ENCODE data around the gene DOCK10.
"Not testable (repeated sequence)": the region's sequence is repeated elsewhere in the genome, so short reads cannot be mapped to it uniquely, and the experiment has no call there.

DOCK10 gene

DNA sequence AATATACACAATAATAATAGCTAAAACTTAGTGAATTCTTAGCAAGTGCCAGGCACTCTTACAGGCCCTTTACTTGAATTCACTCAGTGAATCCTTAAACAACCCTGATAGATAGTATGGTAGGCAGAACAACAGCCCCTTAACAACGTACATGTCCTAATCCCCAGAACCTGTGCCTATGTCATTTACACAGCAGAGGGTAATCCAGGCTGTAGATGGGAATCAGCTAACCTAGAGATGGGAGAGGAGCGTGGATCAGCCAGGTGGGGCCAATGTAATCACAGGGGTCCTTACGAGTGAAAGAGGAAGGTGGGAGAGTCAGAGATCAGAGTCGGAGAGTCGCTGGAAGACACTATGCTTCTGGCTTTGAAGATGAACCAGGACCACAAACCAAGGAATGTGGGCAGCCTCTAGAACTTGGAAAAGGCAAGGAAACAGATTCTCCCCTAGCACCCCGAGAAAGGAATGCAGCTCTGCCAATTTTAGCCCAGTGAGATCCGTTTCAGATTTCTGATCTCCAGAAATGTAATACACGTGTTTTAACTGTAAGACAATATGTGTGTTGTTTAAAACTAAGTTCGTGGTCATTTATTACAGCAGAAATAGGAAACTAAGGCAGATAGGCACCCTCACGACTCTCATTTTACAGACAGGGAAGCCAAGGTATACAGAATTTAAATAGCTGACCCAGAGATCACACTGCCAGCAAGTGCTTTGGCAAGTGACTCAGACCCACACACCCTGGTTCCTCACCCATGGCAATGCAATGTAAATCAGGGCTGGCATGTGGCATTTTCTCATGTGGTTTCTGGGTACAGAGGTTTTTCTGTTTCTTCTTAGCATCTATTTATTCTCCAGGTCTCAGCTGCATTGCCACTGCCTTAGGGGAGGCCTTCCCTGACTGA, 68.9 kb downstream of the DOCK10 start:
- FAIRE-seq: no peak

GRCh38 chr2:224971214-224971613, 71.1 kb downstream of the DOCK10 start:
- no peak for FAIRE-seq

DNA sequence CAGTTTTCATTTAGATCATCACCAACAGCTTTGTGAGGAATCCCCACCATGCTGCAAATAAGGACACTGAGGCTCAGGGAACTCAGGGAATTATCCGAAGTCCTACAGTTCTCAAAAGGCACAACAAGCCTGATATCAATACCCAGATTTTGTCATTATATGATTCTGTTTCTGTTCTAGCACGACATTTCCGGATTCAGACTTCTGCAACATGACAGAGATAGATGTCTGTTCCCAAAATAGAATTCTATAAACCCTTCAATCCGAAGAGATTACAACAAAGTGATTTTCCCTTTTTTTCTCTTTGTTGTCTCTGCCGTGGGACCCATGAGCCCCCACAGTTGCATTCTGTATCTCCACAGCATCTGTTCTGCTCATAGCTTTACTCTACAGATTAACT, 72.0 kb downstream of the DOCK10 start:
- FAIRE-seq: no peak

- FAIRE-seq: no peak
These were observed 72.5 kb downstream of the DOCK10 start for GRCh38 chr2:224969633-224970260.

GRCh38 chr2:224969095-224969494, 73.2 kb downstream of the DOCK10 start:
- no peak for FAIRE-seq

GRCh38 chr2:224968051-224968450, 74.2 kb downstream of the DOCK10 start:
- no peak for FAIRE-seq

DNA sequence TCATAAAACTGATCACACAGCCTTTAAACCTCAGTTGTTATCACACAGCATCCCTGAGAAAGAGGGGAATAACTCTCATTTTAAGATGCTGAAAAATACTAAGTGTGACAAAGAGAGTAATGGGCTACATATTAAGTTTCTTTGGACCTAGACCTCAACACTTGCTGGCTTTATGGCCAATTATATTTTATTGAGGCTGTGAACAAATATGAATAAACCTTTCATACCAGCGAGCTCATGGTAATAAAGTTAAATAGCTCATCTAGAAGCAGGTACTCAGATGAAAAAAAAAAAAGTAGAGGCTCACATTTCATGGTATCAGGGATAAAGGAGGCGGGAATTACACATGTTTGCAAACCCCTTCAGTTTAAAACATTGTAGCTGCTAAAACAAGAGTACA, 75.7 kb downstream of the DOCK10 start:
- FAIRE-seq: no peak

GRCh38 chr2:224959556-224959955, 82.7 kb downstream of the DOCK10 start:
- FAIRE-seq: no peak

DNA sequence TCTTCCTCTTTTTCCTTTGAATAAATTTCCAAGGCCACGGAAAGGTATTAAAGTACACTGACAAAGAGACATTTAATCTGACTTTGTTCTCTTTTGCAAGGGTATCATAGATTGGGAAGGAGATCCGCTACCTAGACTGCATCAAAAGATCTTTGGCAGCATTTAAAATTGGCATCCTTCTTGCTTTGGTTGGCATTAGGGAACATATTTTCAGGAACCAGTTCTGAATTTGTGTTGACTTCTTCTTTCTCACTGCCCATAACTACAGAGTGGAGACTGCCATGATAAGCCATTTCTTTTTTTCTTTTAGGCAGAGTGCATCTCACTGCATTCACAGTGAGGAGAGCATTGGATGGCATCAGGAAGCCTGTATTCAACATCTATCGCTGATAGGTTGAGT, 83.4 kb downstream of the DOCK10 start:
- FAIRE-seq: no peak

- FAIRE-seq: no peak
These were observed 83.8 kb downstream of the DOCK10 start for GRCh38 chr2:224958462-224958857.

DNA sequence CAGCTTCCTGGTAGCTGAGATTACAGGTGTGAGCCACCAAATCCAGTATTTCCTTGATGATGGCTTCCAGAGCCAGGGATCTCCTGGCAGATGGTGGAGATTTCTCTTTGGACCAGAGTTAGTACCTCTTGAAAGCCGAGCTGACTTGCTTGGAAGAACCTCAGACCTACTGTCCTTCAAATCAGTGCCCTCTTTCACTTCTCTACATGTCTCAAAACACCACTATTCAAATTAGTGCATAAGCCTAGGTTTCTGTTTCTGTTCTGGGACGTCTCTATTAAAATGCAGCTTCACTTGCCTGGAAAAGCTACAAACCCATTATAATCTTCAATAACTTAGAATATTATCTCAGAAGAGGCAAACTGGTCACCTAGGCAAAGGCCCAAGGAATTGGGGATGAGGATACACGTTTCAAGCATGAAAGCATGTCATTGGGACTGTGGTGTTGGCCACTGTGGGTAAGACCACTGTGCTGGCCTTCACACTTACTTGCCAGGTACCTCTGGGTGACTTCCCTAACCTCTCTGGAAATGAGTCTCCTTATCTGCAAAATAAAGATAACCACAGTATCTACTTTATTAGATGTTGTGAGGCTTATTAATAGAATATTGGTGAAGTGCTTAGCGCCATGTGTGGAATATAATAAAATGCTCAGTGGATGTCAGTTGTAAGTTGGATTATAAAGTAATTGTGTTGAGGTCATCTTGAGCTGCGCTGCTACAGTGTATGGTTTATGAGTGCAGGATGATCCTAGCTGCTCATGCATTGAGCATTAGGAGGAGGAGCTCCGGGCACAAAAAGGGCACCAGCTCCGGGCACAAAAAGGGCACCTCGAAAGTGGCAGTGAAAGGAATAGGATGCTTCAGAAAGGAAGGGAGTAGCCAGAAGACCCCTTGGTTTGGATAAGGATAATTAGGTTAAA, 84.5 kb downstream of the DOCK10 start:
- FAIRE-seq: no peak

GRCh38 chr2:224956706-224957105, 85.6 kb downstream of the DOCK10 start:
- FAIRE-seq: no peak

GRCh38 chr2:224954980-224955379, 87.3 kb downstream of the DOCK10 start:
- FAIRE-seq: no peak

GRCh38 chr2:224952936-224953657, 89.2 kb downstream of the DOCK10 start:
- FAIRE-seq: no peak

- no peak for FAIRE-seq
These were observed 90.4 kb downstream of the DOCK10 start for GRCh38 chr2:224951723-224952481.

GRCh38 chr2:224948859-224949258, 93.4 kb downstream of the DOCK10 start:
- FAIRE-seq: no peak

DNA sequence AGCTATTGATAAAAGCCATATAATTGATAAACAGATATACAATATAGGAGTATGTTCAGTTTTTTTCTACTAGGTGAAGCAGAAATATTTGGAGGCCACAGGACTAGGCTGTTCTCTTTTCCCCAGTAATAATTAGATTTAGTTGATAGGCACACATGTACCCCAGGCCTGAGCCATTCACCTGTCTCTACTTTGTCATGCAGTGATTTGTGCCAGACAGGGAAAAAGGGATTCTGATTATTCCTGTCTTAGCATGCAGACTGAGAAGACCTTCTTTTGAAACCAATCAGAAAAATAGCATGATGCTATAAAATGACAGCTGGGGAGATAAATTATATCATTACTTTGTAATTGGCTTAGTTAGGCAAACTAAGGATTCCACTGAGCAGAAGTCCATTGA, 94.3 kb downstream of the DOCK10 start:
- no peak for FAIRE-seq

DNA sequence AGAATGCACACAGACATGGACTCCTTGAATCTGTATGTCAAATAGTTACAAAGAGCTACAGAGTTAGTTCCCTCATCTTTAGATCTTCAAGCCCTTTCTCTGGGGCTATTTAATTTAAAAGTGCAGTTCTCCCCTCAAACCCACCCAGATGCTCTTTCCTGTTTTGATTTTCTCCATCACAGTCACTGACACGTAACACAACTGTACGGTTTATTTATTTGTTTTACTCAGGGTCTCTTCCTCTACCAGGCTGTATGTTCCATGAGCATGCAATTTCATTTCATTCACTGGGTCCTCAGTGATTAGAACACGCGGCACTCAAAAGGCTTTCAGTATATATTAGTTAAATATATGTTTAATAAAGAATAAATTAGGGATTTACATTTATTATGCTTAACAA, 94.7 kb downstream of the DOCK10 start:
- FAIRE-seq: no peak

DNA sequence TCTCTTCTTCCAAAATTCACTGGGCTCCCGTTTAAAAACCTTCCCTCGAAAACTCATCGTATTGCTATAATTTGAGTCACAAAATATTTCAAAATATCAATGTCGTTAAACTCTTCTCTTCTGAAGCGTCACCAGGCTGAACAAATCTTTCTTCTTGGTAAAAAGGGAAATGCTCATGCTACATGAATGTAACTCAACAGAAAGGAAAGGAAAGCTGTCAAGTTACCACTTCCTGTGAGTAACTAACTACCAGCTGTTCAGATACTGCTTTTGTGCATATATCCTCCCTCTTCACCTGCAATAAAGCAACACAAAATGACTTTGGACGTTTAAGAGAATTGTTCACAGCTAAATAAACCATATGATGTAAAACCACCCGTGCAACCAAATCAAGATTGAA, 95.4 kb downstream of the DOCK10 start:
- FAIRE-seq: no peak

- FAIRE-seq: no peak
These were observed 97.3 kb downstream of the DOCK10 start for GRCh38 chr2:224944707-224945547.

- not testable (repeated sequence) for FAIRE-seq
These were observed 98.6 kb downstream of the DOCK10 start for GRCh38 chr2:224943601-224944041.

All from A204.1 (cell line).